Measurements from ENCODE around the gene IRS2. TPM values are rescaled to one million over a fixed set of nuclear protein-coding genes. Genes with fewer than 3 reads are reported as not detected.

Gene IRS2
- total RNA-seq, 2 donors from 2014 or later: 47.8 to 59.8 TPM

DNA sequence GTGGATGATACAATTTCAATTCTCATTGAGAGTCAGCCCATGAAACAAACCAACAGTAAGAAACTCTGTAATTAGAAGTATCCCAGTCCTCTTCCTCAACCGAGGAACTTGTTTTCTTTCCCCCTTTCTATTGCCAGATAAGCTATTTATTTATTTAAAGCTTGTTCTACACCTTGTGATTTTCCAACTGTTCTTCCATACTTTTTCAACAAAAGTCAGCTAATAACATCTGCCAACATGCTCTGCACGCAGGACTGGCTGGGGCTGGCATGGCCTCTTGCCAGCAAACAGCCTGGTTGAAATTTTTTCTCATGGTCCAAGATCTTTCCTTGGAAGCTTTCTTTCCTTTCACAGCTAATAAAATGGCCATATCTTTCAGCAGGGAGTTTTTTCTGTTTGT is 2.9 kb upstream of the IRS2 start:
- peaks cover 4 to 18% of the 10 kb centered on the region in 2 donors for H3K4me1 ChIP-seq (ENCODE audit: control insufficient read depth in 1 of 2, low read depth in 2 of 2)
- H3K36me3 ChIP-seq: peaks cover 1% of the 10 kb centered on the region
- DNase-seq (ENCODE audit: low spot score): no peak
- H3K4me3 ChIP-seq: no peak overlapping the region
- TF ChIP-seq, protein P1, sequence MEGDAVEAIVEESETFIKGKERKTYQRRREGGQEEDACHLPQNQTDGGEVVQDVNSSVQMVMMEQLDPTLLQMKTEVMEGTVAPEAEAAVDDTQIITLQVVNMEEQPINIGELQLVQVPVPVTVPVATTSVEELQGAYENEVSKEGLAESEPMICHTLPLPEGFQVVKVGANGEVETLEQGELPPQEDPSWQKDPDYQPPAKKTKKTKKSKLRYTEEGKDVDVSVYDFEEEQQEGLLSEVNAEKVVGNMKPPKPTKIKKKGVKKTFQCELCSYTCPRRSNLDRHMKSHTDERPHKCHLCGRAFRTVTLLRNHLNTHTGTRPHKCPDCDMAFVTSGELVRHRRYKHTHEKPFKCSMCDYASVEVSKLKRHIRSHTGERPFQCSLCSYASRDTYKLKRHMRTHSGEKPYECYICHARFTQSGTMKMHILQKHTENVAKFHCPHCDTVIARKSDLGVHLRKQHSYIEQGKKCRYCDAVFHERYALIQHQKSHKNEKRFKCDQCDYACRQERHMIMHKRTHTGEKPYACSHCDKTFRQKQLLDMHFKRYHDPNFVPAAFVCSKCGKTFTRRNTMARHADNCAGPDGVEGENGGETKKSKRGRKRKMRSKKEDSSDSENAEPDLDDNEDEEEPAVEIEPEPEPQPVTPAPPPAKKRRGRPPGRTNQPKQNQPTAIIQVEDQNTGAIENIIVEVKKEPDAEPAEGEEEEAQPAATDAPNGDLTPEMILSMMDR (IDR thresholded peaks at IDR 0.05): no peak
- no peak for ATAC-seq (ENCODE audit: insufficient number of reproducible peaks, low FRiP score, low read depth)
- H3K27ac ChIP-seq: peak overlapping the region; percentile 22 to 94
- H3K9me3 ChIP-seq: no peaks in the 10 kb centered on the region
- H3K27me3 ChIP-seq (replicated peaks; ENCODE audit: insufficient read depth): no peaks in the 10 kb centered on the region

DNA sequence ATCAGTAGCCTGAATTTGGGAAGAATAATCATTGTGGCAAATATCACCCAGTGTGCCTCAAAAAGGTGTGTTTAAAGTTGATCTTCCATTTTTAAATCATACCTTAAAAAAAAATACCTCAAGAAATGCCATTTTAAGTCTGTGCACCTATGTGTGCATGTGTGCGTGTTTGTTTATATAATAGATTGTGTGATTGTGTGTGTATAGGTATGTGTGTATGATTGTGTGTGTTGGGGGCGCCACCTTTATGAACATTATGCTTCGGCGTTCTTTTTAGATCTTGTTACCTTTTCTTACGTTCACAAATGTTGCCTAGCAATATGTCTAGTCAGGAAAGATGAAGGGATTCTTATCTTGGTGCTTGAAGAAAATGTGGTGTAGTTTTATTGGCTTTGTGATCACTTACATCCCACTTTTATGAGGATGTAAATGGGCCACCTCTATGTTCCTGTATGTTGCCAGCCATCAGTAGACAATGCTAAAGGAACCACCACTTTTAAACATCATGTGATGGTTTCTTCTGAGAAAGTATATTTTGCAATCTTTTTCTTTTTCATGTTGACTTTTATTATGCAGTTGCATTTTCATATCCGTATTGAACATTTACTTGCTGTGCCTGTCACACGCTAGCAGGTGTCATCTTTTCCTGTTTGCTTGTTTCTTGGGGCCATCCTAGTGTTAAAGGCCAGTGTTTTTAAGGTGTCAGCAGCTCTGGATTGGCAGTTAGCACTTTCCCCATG is 2.2 kb upstream of the IRS2 start:
- DNase-seq (ENCODE audit: low spot score) (no peak), ATAC-seq (ENCODE audit: insufficient number of reproducible peaks, low FRiP score, low read depth) (no peak)
- H3K9me3 ChIP-seq: no peaks in the 10 kb centered on the region
- peaks cover 8% of the 10 kb centered on the region for H3K36me3 ChIP-seq
- peaks cover 10 to 25% of the 10 kb centered on the region in 2 donors for H3K4me1 ChIP-seq (ENCODE audit: control insufficient read depth in 1 of 2, low read depth in 2 of 2)
- no peak overlapping the region for H3K4me3 ChIP-seq
- no peaks in the 10 kb centered on the region for H3K27me3 ChIP-seq (replicated peaks; ENCODE audit: insufficient read depth)
- H3K27ac ChIP-seq: peak overlapping the region; percentile 22 to 94
- TF ChIP-seq, protein P1 (IDR thresholded peaks at IDR 0.05): no peak

DNA sequence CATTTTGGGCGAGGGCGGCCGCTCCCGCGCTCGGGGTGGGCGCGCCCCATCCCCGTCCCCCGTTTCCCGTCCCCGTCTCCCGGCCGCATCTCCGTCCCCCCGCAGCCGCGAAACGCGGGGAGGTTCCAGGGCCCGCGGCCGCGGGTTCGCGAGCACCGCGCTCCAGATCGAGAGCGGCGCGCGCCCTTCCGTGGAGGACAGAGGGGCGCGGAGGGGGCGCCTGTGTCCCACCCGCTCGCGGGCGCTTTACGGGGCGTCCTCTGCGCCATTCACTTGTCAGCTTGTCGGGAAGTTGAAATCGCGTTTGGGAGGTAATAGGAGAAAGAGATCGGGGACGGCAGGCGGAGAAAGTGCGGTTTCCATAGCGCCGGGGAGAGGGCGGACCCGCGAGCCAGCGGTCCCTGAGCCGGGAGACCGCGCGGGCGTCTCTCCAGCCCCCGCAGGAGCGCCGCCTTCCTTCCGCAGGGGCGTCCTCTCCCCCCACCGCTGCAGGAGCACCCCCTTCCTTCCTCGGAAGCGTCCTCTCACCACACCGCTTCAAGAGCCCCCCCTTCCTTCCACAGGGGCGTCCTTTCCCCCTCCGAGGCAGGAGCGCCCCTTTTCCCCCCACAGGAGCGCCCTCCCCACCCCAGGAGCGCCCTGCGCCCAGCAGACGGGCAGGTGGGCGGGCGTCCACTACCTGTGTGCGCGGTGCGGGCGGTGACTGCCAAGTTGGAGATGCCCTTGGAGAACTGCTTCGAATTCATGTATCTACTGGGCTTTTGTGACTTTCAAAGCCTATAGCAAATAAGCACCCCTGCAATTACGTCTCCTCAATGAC is 962 bp upstream of the IRS2 start:
- peak overlapping the region; percentile 98 for H3K4me3 ChIP-seq
- ATAC-seq (ENCODE audit: insufficient number of reproducible peaks, low FRiP score, low read depth) (no peak), DNase-seq (ENCODE audit: low spot score) (no peak)
- peak overlapping the region; percentile 94 for H3K27ac ChIP-seq
- no peaks in the 10 kb centered on the region for H3K9me3 ChIP-seq
- H3K36me3 ChIP-seq: peaks cover 20% of the 10 kb centered on the region
- no peaks in the 10 kb centered on the region for H3K27me3 ChIP-seq (replicated peaks; ENCODE audit: insufficient read depth)
- TF ChIP-seq, protein P1 (IDR thresholded peaks at IDR 0.05): no peak
- peaks cover 14 to 37% of the 10 kb centered on the region in 2 donors for H3K4me1 ChIP-seq (ENCODE audit: control insufficient read depth in 1 of 2, low read depth in 2 of 2)

DNA sequence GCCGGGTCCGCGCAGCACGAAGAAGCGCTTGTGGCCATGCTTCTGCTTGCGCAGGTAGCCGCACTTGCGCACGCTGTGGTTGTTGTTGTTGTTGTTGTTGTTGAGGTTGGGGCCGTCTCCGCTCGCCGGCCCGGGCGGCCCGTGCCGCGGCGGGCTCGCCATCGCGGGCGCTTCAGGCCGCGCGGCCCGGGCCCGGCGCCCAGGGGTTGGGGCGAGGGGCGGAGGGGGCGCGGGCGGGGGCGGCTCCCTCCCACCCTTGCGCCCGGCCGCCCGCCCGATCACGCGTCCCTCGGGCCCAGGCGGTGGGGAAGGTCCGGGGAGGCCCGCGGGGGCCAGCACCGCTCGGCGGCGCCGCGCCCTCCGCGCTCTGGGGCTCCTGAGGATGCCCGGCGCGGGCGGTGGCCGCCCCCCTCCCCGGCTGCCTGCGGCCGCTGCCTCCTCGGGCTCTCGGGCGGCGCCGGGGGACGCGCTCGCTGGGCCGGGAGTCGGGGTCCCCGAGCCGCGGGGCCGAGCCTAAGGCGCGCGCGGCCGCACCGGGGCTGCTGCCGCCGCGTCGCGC is 412 bp downstream of the IRS2 start:
- H3K9me3 ChIP-seq: no peaks in the 10 kb centered on the region
- ATAC-seq (ENCODE audit: insufficient number of reproducible peaks, low FRiP score, low read depth) (peak; percentile 15), DNase-seq (ENCODE audit: low spot score) (no peak)
- TF ChIP-seq, protein P1 (IDR thresholded peaks at IDR 0.05): no peak
- peaks cover 27% of the 10 kb centered on the region for H3K36me3 ChIP-seq
- peak overlapping the region; percentile 87 to 93 for H3K27ac ChIP-seq
- H3K4me3 ChIP-seq: peak overlapping the region; percentile 98
- H3K4me1 ChIP-seq (ENCODE audit: control insufficient read depth in 1 of 2, low read depth in 2 of 2): peaks cover 18 to 41% of the 10 kb centered on the region in 2 donors
- no peaks in the 10 kb centered on the region for H3K27me3 ChIP-seq (replicated peaks; ENCODE audit: insufficient read depth)

Measured in thoracic aorta (tissue), 2 donors.